COLO668 (cell line): ENCODE data around the gene GYG1.

Experiments used
- DNase-seq: peaks from one replicate; lab custom pipeline; 2025; ENCODE audit not compliant: unreplicated experiment; lab: John Stamatoyannopoulos, UW

Gene GYG1

GRCh38 chr3:149016669-149017541, 25.6 kb downstream of the GYG1 start:
- DNase-seq, result no peak

GRCh38 chr3:149018247-149018646, 26.9 kb downstream of the GYG1 start:
- no peak for DNase-seq

GRCh38 chr3:149019580-149019979, 28.2 kb downstream of the GYG1 start:
- DNase-seq, result no peak

- no peak for DNase-seq
Measured at GRCh38 chr3:149020196-149020838, 29.0 kb downstream of the GYG1 start.

GRCh38 chr3:149020839-149021252, 29.5 kb downstream of the GYG1 start:
- DNase-seq, result no peak

GRCh38 chr3:149021830-149022229, 30.5 kb downstream of the GYG1 start:
- no peak for DNase-seq

- DNase-seq, result no peak
Measured at GRCh38 chr3:149023951-149024350, 32.6 kb downstream of the GYG1 start.

GRCh38 chr3:149026718-149027117, 35.4 kb downstream of the GYG1 start:
- no peak for DNase-seq

- no peak for DNase-seq
Measured at GRCh38 chr3:149031096-149031495, 39.8 kb downstream of the GYG1 start.

- no peak for DNase-seq
Measured at GRCh38 chr3:149037684-149038083, 46.3 kb downstream of the GYG1 start.

GRCh38 chr3:149038322-149038721, 47.0 kb downstream of the GYG1 start:
- no peak for DNase-seq

- DNase-seq, result no peak
Measured at GRCh38 chr3:149042789-149043386, 51.5 kb downstream of the GYG1 start.

- DNase-seq, result no peak
Measured at GRCh38 chr3:149044339-149045083, 53.2 kb downstream of the GYG1 start.

- no peak for DNase-seq
Measured at GRCh38 chr3:149055575-149055974, 64.2 kb downstream of the GYG1 start.

GRCh38 chr3:149058198-149058597, 66.9 kb downstream of the GYG1 start:
- no peak for DNase-seq

GRCh38 chr3:149058602-149059001, 67.3 kb downstream of the GYG1 start:
- DNase-seq, result no peak

- no peak for DNase-seq
Measured at GRCh38 chr3:149061776-149062175, 70.4 kb downstream of the GYG1 start.

- no peak for DNase-seq
Measured at GRCh38 chr3:149067883-149068282, 76.5 kb downstream of the GYG1 start.
